Measurements from ENCODE around the gene FCHSD2.

Gene FCHSD2

GRCh38 chr11:72816404-72816990 lies 325.6 kb downstream of the FCHSD2 start:
- no peak overlapping the region for H3K4me3 ChIP-seq (ENCODE audit: low read depth, low read length)
- TF ChIP-seq, protein P1, sequence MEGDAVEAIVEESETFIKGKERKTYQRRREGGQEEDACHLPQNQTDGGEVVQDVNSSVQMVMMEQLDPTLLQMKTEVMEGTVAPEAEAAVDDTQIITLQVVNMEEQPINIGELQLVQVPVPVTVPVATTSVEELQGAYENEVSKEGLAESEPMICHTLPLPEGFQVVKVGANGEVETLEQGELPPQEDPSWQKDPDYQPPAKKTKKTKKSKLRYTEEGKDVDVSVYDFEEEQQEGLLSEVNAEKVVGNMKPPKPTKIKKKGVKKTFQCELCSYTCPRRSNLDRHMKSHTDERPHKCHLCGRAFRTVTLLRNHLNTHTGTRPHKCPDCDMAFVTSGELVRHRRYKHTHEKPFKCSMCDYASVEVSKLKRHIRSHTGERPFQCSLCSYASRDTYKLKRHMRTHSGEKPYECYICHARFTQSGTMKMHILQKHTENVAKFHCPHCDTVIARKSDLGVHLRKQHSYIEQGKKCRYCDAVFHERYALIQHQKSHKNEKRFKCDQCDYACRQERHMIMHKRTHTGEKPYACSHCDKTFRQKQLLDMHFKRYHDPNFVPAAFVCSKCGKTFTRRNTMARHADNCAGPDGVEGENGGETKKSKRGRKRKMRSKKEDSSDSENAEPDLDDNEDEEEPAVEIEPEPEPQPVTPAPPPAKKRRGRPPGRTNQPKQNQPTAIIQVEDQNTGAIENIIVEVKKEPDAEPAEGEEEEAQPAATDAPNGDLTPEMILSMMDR (IDR thresholded peaks at IDR 0.05; ENCODE audit: low read depth, low read length, missing control alignments): no peak
- in situ Hi-C loops (cut with HindIII; ENCODE audit: low sequenced_read_pairs): no loop called here
- no peak for DNase-seq (ENCODE audit: low read depth)

DNA sequence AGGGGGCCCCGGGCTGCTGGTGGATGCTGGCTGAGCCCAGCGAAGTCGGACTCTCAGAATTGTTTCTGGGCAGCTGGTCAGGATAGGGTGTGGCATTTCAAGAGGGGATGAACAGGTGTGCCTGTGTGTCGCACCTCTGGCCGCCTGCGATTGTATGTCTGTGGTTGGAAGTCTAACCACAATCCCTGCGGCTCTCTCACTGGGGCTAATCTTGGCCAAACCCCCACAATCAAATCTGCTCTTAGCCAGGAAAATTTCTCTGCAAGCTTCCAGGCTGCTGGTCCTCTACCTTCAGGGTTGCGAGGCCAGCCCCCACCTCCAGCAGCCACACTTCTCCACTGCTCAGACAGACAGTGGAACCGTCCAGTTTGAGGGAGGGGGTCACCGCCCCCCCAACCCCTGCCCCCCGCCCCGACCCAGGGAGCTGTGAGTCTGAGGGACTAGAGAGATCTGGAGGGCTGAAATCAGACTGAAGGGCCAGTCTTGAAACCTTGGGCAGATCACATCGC lies 327.0 kb downstream of the FCHSD2 start:
- TF ChIP-seq, protein P1 (IDR thresholded peaks at IDR 0.05; ENCODE audit: low read depth, low read length, missing control alignments): no peak
- no peak for DNase-seq (ENCODE audit: low read depth)
- peak overlapping the region; percentile 73 for H3K4me3 ChIP-seq (ENCODE audit: low read depth, low read length)
- in situ Hi-C loops (cut with HindIII; ENCODE audit: low sequenced_read_pairs): no loop called here

DNA sequence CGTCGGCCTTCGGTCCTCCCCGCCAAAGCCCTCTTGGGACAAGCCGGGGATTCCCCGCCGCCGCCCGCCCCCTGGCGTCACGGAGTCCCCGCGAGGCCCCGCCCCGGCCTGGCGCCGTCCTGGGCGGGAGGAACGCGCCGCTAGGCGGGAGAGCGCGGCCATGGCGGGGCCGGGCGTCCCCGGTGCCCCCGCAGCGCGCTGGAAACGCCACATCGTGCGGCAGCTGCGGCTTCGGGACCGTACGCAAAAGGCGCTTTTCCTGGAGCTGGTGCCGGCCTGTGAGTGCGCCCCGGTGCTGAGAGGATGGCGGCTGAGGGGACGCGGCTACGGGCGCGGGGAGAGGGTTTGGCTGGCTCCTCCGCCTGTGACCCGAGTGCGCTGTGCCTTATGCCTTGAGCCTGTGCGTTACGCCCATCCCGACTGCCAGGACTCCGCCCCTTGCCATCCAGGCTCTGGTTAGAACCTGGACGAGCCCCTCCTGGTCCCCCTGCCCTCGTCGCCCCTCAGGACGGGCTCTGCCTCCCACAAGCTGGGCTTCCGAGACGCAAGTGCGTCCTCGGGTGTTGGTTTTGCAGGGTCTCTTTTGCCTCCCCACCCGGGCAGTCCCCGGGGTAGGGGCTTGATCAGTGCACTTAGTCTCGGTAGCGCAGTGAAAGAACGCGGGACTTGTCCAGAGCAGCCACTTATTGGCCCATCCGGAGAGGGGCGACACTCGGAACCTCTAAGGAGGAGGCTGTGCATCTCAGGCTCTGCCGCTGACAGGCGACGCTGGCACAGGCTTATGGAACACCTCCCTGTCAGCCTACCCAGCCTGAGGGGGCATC lies 327.6 kb downstream of the FCHSD2 start, which contains the start of gene ATG16L2:
Gene ATG16L2, plus strand, starts transcription at position 126 of the 824 bp plus-strand sequence. Its CDS starts 35 bp downstream, at position 161.
- no peak for DNase-seq (ENCODE audit: low read depth)
- TF ChIP-seq, protein P1 (IDR thresholded peaks at IDR 0.05; ENCODE audit: low read depth, low read length, missing control alignments): no peak
- in situ Hi-C loops (cut with HindIII; ENCODE audit: low sequenced_read_pairs): loop anchor here (5.0 kb wide), 2 partner anchors 62 to 363 kb away; partner anchors contain the start of gene ARAP1

GRCh38 chr11:72813740-72814285 lies 328.3 kb downstream of the FCHSD2 start:
- no peak for DNase-seq (ENCODE audit: low read depth)
- H3K4me3 ChIP-seq (ENCODE audit: low read depth, low read length): peak overlapping the region; percentile 73
- TF ChIP-seq, protein P1 (IDR thresholded peaks at IDR 0.05; ENCODE audit: low read depth, low read length, missing control alignments): no peak
- in situ Hi-C loops (cut with HindIII; ENCODE audit: low sequenced_read_pairs): loop anchor here (5.0 kb wide), 2 partner anchors 62 to 363 kb away; partner anchors contain the start of gene ARAP1

More for the DNA sequence above, 327.6 kb downstream of the FCHSD2 start, which contains the start of gene ATG16L2:
- peak within 1 kb of the TSS; percentile 73 for H3K4me3 ChIP-seq (ENCODE audit: low read depth, low read length)

GRCh38 chr11:72812967-72813739 lies 329.0 kb downstream of the FCHSD2 start:
- in situ Hi-C loops (cut with HindIII; ENCODE audit: low sequenced_read_pairs): loop anchor here (5.0 kb wide), 2 partner anchors 61 to 364 kb away; partner anchors contain the start of gene ARAP1
- H3K4me3 ChIP-seq (ENCODE audit: low read depth, low read length): peak overlapping the region; percentile 73
- TF ChIP-seq, protein P1 (IDR thresholded peaks at IDR 0.05; ENCODE audit: low read depth, low read length, missing control alignments): peak; percentile 74
- DNase-seq (ENCODE audit: low read depth): no peak

Measured in astrocyte of the cerebellum (primary cell).